Stimulated activated CD8-positive, alpha-beta memory T cell treated with anti-CD3 and anti-CD28 coated beads, Interleukin-2, amount 100 ng/mL, for 1 hour (primary cell): Measurements from ENCODE around the gene TCF25.
"Not testable (repeated sequence)": the region's sequence is repeated elsewhere in the genome, so short reads cannot be mapped to it uniquely, and the experiment has no call there.

ENCODE experiments used
- DNase-seq, 2 donors: peaks; one replicate each; pipeline ENCODE4 v3.0.0-alpha.2; 2020; ENCODE audit warnings: low read depth in 2 of 2

Gene TCF25, protein sequence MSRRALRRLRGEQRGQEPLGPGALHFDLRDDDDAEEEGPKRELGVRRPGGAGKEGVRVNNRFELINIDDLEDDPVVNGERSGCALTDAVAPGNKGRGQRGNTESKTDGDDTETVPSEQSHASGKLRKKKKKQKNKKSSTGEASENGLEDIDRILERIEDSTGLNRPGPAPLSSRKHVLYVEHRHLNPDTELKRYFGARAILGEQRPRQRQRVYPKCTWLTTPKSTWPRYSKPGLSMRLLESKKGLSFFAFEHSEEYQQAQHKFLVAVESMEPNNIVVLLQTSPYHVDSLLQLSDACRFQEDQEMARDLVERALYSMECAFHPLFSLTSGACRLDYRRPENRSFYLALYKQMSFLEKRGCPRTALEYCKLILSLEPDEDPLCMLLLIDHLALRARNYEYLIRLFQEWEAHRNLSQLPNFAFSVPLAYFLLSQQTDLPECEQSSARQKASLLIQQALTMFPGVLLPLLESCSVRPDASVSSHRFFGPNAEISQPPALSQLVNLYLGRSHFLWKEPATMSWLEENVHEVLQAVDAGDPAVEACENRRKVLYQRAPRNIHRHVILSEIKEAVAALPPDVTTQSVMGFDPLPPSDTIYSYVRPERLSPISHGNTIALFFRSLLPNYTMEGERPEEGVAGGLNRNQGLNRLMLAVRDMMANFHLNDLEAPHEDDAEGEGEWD

DNA sequence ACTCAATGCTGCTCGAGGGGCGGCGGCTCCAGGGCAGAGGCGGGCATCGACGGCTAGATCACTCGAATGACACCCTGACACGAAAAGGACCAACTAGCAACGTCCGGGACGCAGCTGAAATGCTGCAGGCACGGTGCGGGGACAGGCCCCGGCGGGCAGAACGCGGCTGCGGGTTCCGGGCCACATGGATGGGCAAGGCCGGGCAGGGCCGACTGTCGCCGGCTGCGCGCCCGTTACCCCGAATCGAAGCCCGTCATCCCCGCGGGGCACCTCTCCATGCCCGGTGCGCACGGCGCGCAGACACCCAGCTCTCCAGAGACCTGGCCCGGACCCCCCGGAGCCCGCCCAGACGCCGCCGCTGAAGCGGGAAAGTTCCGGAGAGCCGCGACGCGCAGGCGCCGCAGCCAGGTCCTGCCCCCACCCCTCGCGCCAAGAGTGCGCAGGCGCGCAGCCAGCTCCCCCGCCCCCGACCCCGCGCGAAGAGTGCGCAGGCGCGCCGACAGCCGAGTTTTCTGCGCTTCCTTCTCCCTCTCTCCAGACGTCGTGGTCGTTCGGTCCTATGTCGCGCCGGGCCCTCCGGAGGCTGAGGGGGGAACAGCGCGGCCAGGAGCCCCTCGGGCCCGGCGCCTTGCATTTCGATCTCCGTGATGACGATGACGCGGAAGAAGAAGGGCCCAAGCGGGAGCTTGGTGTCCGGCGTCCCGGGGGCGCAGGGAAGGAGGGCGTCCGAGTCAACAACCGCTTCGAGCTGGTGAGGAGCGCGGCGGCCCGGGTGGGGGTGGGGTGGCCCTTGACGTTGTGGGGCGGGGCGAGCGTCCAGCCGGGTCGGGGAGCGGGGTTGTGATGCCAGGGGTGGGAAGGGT is at the start of gene TCF25:
TCF25 (plus strand) TSS at position 484 of the 863 bp plus-strand sequence; CDS start at position 560, 76 bp downstream.
- peak; percentile 76 to 83 for DNase-seq

DNA sequence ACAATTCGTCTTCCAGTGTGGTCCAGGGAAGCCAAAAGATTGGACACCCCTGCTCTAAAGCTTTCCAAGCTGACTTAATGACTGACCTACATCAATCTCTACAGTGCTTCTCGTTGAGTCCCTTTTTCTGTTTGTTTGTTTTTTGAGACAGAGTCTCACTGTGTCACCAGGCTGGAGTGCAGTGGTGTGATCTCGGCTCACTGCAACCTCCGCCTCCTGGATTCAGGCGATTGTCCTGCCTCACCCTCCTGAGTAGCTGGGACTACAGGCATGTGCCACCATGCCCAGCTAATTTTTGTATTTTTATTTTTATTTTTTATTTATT is 49.6 kb upstream of the TCF25 start:
- not testable (repeated sequence) for DNase-seq

DNA sequence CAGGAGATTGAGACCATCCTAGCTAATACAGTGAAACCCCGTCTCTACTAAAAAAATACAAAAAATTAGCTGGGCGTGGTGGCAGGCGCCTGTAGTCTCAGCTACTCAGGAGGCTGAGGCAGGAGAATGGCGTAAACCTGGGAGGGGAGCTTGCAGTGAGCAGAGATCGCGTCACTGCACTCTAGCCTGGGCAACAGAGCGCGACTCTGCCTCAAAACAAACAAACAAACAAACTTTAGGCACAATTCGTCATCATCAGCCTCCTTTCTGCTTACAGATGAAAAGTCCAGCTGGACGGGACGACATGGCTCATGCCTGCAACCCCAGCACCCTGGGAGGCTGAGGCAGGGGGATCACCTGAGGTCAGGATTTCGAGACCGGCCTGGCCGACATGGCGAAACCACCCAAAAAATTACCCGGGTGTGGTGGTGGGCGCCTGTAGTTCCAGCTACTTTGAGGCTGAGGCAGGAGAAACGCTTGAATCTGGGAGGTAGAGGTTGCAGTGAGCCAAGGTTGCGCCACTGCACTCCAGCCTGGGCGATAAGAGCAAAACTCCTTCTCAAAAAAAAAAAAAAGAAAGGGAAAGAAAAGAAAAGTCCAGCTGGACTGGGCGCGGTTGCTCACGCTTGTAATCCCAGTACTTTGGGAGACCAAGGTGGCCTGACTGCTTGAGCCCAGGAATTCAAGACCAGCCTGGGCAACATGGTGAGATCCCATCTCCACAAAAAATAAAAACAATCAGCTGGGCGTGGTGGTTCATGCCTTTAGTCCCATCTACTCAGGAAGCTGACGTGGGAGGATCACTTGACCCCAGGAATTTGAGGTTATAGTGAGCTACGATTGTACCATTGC is 46.6 kb upstream of the TCF25 start:
- no peak for DNase-seq

DNA sequence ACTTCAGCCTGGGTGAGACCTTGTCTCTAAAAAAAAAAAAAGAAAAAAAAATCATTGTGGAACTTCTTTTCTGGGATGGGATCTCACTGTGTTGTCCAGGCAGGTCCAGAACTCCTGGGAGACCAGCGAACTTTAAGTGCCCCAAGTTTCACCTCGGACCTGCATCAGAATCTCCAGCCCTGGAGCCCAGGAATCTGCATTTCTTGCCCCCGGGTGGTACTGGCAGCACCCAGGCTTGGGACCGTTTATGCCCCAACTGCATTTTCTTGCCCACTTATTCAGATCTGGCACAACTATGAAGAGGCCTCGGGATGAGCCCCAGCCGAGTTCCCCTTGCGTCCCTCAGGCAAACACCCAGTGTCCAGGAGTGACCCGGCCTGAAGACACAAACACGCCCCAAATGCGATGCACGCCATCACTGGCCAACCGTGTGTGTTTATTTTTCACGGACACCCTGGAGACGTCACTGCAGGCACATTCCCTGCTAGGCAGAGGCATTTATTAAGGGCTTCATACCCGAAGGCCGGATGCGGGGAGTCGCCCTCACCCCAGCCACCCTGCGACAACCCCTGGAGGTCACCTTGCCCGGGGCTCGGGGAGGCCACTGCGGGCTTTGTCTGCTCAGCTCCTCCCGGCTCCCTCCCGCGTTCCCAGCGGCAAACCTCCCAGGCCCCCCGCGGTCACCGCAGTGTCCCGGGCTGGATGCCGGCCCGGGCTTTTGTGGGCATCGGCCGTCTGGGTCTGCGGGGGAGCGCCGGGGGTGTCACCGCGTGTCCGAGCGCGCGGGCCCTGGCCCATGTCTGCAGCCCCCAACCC is 45.8 kb upstream of the TCF25 start:
- DNase-seq, result no peak

DNA sequence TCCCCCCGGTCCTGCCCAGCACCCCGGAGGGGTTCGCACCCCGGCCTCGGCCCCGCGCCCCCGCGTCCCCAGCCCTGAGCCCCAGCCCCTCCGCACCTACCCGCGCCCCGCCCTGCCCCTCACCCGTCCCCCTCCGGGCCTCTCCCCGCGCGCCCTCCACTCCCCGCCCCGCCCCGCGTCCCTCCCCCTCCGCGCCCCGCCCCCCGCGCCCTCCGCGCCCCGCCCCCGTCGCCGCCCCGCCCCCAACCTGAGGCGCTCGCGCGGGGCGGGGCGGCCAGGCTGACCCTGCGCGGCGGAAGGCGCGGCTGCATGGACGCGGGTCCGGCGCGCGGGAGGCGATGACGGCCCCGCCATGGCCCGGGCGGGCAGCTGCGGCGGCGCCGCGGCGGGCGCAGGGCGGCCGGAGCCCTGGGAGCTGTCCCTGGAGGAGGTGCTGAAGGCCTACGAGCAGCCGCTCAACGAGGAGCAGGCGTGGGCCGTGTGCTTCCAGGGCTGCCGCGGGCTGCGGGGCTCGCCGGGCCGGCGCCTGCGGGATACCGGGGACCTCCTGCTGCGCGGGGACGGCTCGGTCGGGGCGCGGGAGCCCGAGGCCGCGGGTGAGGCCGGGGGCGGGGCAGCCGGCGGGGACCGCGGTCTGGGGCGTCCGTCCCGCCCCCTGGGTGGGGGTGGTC is 45.1 kb upstream of the TCF25 start, which contains the start of gene SPIRE2:
SPIRE2 (plus strand) TSS at position 277 of the 671 bp plus-strand sequence; CDS start at position 353, 76 bp downstream.
- DNase-seq, result peak; percentile 31 to 51

DNA sequence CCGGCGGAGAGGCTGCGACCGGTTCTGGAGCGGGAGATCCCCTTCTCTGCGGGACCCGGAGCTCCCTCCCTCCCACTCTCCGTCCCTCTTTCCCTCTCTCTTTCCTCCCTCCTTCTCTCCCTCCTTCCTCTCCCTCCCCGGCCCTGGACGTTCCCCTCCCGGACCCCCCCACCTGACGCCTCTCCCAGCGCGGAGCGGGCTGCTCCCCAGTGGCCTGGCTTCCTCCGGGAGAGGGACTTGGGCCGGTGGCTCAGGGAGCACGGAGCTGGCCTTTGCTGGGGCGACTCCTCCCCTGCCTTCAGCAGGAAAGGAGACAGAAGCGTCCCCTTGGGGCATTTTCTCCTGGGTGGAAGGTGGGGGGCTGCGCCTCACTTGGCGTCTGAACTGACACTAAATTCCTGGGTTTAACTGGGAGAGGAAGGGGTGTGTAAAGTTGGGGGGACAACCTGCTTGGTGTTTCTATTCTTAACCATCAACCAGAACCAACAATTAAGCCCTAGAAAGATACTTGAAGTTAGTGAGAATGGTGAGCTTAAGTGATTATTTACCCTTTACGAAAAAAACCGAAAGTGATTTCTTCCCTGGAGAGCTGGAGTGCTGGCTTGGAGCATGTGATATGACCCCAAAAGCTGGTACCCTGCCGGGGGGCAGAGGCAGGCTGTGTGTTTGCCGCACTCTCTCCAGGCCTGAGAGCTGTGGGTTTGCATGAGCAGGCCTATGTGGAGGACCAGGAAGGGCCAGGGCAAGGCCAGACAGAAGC is 44.3 kb upstream of the TCF25 start:
- DNase-seq, result no peak

DNA sequence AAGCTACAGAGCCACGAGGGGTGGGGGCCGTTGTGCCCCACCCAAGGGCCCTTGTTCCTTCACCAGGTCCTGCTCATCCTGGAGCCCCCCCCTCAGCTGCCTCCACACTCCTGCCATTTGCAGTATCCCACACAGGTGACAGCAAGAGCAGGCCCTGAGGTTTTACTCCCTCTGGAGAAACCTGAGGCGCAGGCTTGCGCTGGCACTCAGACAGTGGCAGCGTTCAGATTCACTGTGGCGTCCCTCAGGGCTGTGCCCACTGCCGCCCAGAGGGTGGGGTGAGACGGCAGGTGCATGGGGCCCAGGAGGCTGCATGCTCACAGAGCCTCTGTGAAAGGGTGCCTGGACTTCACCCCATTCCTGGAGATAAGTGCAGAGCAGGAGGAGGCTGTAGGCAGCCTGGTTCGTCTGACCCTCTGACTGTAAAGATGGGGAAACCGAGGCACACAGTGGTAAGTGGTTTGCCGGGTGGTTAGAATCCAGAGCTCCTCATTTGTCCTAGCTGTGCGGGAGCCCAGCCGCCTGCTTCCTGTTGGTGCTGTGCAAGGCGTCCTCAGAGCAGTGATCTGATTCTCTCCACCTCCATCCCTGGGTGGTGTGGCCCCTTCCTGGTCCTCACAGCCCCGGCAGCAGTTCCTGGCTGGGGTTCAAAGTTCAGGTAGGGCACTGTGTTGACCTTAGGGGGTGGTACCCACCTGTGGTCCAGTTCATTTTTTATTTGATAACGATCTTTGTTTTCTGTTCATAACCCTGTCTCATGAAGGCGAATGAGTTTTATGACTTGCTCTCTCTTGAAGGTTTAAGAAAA is 43.6 kb upstream of the TCF25 start:
- DNase-seq, result no peak

DNA sequence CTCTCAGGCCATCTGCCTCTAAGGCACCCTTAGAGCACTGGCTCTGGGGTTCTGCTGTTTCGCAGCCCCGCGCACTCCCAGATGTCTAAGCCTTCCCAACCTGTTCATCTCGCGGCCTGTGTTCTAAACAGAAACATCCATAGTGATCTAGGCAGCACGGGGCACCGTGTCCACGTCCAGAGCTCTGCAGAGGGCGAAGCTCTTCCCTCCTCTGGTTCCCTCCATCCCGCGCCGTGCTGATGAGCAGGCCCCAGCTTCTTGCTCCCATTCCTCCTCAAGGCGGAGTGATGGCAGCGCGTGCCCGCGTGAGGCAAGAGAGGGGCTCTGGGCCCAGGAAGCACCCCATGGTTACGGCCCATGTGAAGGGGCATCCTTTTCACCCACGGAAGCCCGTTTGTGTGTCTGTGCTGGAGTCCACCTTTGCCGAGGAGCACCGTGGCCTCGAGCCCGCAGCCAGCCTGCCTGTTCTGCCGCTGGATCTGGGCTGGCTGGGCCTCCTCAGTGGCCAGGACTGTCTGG is 41.5 kb upstream of the TCF25 start:
- no peak for DNase-seq

DNA sequence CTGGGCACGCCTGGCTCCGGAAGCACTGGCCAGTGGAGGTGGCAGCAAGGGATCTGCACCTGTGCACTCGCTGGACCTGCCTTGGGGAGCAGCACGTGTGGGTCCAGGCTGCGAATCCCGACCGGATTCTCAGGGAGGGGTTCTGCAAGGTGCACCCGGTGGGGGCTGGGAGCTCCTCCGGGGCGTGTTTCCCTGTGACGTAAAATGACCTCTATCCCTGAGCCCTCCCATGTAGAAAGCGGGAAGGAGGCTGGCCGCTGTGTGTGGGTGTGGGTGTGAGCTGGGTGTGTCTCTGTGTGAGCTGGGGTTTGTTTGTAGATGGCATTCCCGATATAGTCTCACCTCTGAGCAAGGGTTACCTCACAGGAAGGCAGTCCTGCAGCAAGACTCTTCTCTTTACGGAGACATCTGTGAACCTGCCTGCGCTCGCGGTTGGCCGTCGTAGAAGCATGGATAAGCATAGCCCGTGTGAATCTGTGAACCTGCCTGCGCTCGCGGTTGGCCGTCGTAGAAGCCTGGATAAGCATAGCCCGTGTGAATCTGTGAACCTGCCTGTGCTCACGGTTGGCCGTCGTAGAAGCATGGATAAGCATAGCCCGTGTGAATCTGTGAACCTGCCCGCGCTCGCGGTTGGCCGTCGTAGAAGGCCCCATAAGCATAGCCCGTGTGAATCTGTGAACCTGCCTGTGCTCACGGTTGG is 39.6 kb upstream of the TCF25 start:
- not testable (repeated sequence) for DNase-seq

DNA sequence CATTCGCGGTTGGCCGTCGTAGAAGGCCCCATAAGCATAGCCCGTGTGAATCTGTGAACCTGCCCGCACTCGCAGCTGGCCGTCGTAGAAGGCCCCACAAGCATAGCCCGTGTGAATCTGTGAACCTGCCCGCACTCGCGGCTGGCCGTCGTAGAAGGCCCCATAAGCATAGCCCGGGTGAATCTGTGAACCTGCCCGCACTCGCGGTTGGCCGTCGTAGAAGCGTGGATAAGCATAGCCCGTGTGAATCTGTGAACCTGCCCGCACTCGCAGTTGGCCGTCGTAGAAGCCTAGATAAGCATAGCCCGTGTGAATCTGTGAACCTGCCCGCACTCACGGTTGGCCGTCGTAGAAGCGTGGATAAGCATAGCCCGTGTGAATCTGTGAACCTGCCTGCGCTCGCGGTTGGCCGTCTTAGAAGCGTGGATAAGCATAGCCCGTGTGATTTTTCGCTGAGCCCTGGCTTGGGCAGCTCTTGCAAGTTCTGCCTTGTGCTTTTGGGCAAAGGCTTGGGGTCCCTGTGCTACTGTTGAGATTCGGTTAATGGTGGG is 38.5 kb upstream of the TCF25 start:
- DNase-seq, result not testable (repeated sequence)

DNA sequence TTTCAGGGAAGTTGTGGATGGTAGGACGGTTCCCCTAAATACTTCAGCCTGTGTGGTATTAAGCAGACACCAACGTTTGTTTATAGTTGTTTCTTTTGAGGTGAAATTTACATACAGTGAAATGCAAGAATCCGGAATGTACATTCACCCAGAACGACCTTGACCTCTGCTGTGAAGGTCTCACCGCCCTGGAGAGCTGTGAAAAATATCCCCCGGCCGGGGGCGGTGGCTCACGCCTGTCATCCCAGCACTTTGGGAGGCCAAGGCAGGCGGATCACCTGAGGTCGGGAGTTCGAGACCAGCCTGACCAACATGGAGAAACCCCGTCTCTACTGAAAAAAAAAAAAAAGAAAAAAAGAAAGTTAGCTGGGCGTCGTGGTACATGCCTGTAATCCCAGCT is 36.9 kb upstream of the TCF25 start:
- DNase-seq, result not testable (repeated sequence)

DNA sequence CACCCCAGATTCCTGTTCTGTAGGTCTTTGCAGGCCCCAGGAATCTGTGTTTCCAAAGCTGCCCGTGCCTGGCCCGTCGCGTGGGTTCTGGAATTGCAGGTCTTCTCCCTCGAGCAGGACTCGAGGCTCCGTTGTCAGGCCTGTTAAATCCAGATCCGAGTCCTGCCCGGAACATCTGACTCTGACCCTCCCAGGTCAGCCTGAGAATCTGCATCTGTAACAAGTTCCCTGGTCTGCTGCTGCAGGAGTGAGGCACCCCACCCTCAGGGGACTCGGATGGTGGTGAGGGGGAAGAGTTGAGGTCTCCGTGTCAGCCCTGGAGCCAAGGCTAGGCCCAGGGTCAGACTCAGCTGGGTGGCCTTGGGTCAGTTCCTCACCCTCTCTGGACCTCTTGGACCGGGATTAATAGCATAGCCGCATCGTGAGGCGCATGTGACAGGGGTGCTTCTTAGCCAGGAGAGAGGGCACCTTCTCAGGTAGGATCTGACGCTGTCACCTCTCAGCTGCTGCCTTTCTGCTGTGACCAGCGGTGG is 36.3 kb upstream of the TCF25 start:
- no peak for DNase-seq

DNA sequence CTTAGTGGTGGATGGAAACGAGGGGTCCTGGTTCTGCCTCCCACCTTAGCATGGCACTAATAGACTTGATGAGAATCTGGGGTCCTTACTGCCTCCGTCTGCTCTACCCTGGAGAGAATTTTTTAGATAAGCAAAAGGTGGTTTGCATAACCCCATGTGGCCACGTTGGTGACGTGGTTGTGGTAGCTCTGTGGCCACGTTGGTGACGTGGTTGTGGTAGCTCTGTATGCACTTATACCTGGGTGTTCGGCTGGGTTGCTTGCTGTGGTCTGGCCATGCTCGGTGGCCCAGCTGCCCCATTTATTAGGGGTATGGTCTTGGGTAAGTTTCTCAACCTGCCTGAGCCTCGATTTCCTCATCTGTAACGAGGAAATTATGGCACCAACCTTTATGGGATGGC is 32.1 kb upstream of the TCF25 start:
- peak; percentile 47 to 61 for DNase-seq

DNA sequence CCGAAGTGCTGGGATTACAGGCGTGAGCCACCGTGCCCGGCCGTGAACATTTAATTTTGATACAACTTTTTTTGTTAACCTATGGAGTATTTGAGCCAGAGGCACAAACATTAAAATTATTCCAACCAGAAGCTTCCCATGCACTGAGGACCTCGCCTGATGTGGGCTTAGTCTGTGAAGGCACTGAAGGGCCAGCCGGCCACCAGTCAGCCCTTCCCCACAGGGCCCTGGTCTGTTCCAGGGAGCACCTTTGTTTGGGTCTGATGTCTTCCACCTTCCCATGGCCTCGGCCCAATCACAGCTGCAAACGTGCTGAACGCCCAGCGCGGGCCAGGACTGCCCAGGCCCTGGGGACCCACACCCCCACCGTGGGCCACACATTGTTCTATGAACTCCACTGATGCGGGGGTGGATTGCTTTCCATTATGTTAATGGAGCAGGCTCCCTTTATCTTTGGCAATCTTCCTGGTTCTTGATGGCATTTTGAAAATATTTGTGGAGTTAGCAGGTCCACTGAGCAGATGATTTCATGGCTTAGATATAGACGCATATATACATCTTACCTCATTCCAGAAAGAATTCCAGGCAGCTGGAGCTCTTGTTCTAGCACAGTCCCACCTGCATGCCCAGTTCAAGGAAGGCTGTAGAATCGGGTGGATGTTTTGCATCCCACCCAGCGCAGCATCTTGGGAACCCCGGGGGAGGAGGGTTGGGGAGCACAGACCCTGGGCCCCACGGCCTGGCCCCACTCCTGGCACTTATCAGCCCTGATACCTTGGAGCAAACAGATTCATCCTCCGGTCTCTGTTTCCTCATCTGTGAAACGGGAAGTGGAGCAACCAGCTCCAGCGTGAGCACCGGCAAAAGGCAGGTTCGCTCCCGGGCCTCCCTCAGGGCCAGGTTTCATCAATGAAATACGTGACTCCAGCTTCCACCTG is 30.7 kb upstream of the TCF25 start:
- DNase-seq, result no peak
